HL-60 (cell line): ENCODE data around the gene ST6GALNAC3.

Experiments used
- DNase-seq, 2 experiments: peaks; one replicate each; pipeline ENCODE4 v3.0.0-alpha.2; 2010 to 2020; ENCODE audit warnings: low read depth in 1 of 2, low spot score in 1 of 2
- H3K27ac ChIP-seq: fragments of 250-450 bp; sonication (Bioruptor Pico); replicated peaks from 2 replicates; pipeline ENCODE4 v1.5.1; 2020; ENCODE audit warnings: mild to moderate bottlenecking, moderate library complexity
- H3K27me3 ChIP-seq: fragments of 250-450 bp; sonication (Bioruptor Pico); 2 replicates; pipeline ENCODE4 v1.5.1; 2021; ENCODE audit warnings: mild to moderate bottlenecking, moderate library complexity; ENCODE audit not compliant: insufficient read depth, poor library complexity, severe bottlenecking
- H3K4me3 ChIP-seq: replicated peaks from 2 replicates; pipeline ENCODE4 v1.5.1; 2011; ENCODE audit warnings: mild to moderate bottlenecking, control low read depth, low read length; ENCODE audit not compliant: insufficient read depth
- CTCF ChIP-seq: IDR thresholded peaks from one replicate; pipeline ENCODE4 v1.5.1; 2011; ENCODE audit warnings: low read length, control low read depth, inconsistent platforms; ENCODE audit not compliant: insufficient read depth
- GABPA ChIP-seq: IDR thresholded peaks from 2 replicates; pipeline ENCODE4 v1.6.1; 2012; ENCODE audit warnings: low read depth
- POLR2AphosphoS5 ChIP-seq: IDR thresholded peaks from 2 replicates; pipeline ENCODE4 v1.6.1; 2012; ENCODE audit warnings: low read depth
- REST ChIP-seq: IDR thresholded peaks from 2 replicates; pipeline ENCODE4 v1.6.1; 2012; ENCODE audit warnings: low read depth; ENCODE audit not compliant: insufficient replicate concordance
- SPI1 ChIP-seq: IDR thresholded peaks from 2 replicates; pipeline ENCODE4 v1.6.1; 2012; ENCODE audit warnings: low read depth, mild to moderate bottlenecking, borderline replicate concordance

Gene ST6GALNAC3

GRCh38 chr1:76038287-76039004 is 36.1 kb upstream of the ST6GALNAC3 start:
- TF ChIP-seq REST (no peak), CTCF (no peak), GABPA (no peak), SPI1 (no peak), POLR2AphosphoS5 (no peak)
- DNase-seq, result no peak
- Histone ChIP-seq H3K27me3 (no peaks in the 10 kb centered on the region), H3K27ac (no peak overlapping the region), H3K4me3 (no peak overlapping the region)

- no peak for DNase-seq
- no peak for TF ChIP-seq GABPA
- TF ChIP-seq SPI1, result no peak
- no peak for TF ChIP-seq POLR2AphosphoS5
- no peak for TF ChIP-seq CTCF
- TF ChIP-seq REST, result no peak
- H3K27me3 ChIP-seq, result no peaks in the 10 kb centered on the region
- no peak overlapping the region for H3K27ac ChIP-seq
- no peak overlapping the region for H3K4me3 ChIP-seq
Observed at GRCh38 chr1:76046149-76046548, 28.4 kb upstream of the ST6GALNAC3 start.

- no peak for TF ChIP-seq REST
- TF ChIP-seq POLR2AphosphoS5, result no peak
- TF ChIP-seq GABPA, result no peak
- no peak for TF ChIP-seq CTCF
- TF ChIP-seq SPI1, result no peak
- no peaks in the 10 kb centered on the region for H3K27me3 ChIP-seq
- no peak for DNase-seq
- no peak overlapping the region for H3K27ac ChIP-seq
- H3K4me3 ChIP-seq, result no peak overlapping the region
Observed at GRCh38 chr1:76048219-76048618, 26.3 kb upstream of the ST6GALNAC3 start.
